OCI-LY1 (cell line): ENCODE results near the gene SOCS7.

Source experiments
- H2AFZ ChIP-seq: fragments of 200-600 bp; sonication (generic), shearing (Covaris generic); 2 replicates; pipeline ENCODE4 v1.6.0; 2014; ENCODE audit warnings: antibody characterized with exemption, mild to moderate bottlenecking, low read length
- H3F3A ChIP-seq: fragments of 200-600 bp; sonication (generic), shearing (Covaris generic); 2 replicates; pipeline ENCODE4 v1.6.0; 2014; ENCODE audit warnings: mild to moderate bottlenecking, antibody characterized with exemption, low read length, moderate library complexity; ENCODE audit not compliant: insufficient read depth
- H3K27ac ChIP-seq: fragments of 200-600 bp; sonication (generic); 2 replicates; pipeline ENCODE4 v1.5.1; 2014; ENCODE audit warnings: low read length, mixed run types, mild to moderate bottlenecking, low read depth; ENCODE audit not compliant: poor library complexity, severe bottlenecking
- H3K27me3 ChIP-seq: fragments of 200-600 bp; sonication (generic); 2 replicates; pipeline ENCODE4 v1.6.0; 2014; ENCODE audit warnings: antibody characterized with exemption, mild to moderate bottlenecking, low read length, moderate library complexity; ENCODE audit not compliant: insufficient read depth
- H3K36me3 ChIP-seq: fragments of 200-600 bp; sonication (generic); 2 replicates; pipeline ENCODE4 v1.6.1; 2014; ENCODE audit warnings: mild to moderate bottlenecking, antibody characterized with exemption, low read length, moderate library complexity, mixed read lengths; ENCODE audit not compliant: insufficient read depth
- H3K4me1 ChIP-seq: fragments of 200-600 bp; sonication (generic); 2 replicates; pipeline ENCODE4 v1.5.1; 2014; ENCODE audit warnings: mild to moderate bottlenecking, low read length, moderate library complexity; ENCODE audit not compliant: insufficient read depth, severe bottlenecking
- H3K4me2 ChIP-seq: fragments of 200-600 bp; sonication (generic), shearing (Covaris generic); 2 replicates; pipeline ENCODE4 v1.6.1; 2014; ENCODE audit warnings: low read length
- H3K4me3 ChIP-seq: fragments of 200-600 bp; sonication (generic); 2 replicates; pipeline ENCODE4 v1.5.1; 2014; ENCODE audit warnings: low read length, low read depth, mild to moderate bottlenecking, mixed read lengths; ENCODE audit not compliant: poor library complexity, severe bottlenecking
- H3K79me2 ChIP-seq: fragments of 200-600 bp; shearing (Covaris generic); 2 replicates; pipeline ENCODE4 v1.6.1; 2016; ENCODE audit warnings: mixed run types, low read length, mixed read lengths; ENCODE audit not compliant: insufficient read depth
- H3K9ac ChIP-seq: fragments of 200-600 bp; sonication (generic), shearing (Covaris generic); 2 replicates; pipeline ENCODE4 v1.6.1; 2014; ENCODE audit warnings: mild to moderate bottlenecking, low read length, mixed read lengths
- H3K9me2 ChIP-seq: fragments of 200-600 bp; sonication (generic), shearing (Covaris generic); 2 replicates; pipeline ENCODE4 v1.6.1; 2014; ENCODE audit warnings: low read depth, mild to moderate bottlenecking, low read length, mixed read lengths
- H3K9me3 ChIP-seq: fragments of 200-600 bp; shearing (Covaris generic); 2 replicates; pipeline ENCODE4 v1.6.1; 2014; ENCODE audit warnings: low read length, mixed read lengths
- H4K20me1 ChIP-seq: fragments of 200-600 bp; sonication (generic), shearing (Covaris generic); 2 replicates; pipeline ENCODE4 v1.6.0; 2016; ENCODE audit warnings: mild to moderate bottlenecking, low read length; ENCODE audit not compliant: insufficient read depth
- EZH2 ChIP-seq: fragments of 200-600 bp; sonication (generic), shearing (Covaris generic); IDR thresholded peaks from 2 replicates; pipeline ENCODE4 v1.8.0; 2017; ENCODE audit warnings: borderline replicate concordance, mixed run types, mild to moderate bottlenecking, antibody characterized with exemption, low read length, moderate library complexity, mixed read lengths
- TF ChIP-seq, protein P1 (sequence below): fragments of 200-600 bp; sonication (generic), shearing (Covaris generic); IDR thresholded peaks from 2 replicates; pipeline ENCODE4 v1.5.1; 2017; ENCODE audit warnings: mild to moderate bottlenecking, antibody characterized with exemption, low read length, moderate library complexity, mixed read lengths

The SOCS7 gene

DNA sequence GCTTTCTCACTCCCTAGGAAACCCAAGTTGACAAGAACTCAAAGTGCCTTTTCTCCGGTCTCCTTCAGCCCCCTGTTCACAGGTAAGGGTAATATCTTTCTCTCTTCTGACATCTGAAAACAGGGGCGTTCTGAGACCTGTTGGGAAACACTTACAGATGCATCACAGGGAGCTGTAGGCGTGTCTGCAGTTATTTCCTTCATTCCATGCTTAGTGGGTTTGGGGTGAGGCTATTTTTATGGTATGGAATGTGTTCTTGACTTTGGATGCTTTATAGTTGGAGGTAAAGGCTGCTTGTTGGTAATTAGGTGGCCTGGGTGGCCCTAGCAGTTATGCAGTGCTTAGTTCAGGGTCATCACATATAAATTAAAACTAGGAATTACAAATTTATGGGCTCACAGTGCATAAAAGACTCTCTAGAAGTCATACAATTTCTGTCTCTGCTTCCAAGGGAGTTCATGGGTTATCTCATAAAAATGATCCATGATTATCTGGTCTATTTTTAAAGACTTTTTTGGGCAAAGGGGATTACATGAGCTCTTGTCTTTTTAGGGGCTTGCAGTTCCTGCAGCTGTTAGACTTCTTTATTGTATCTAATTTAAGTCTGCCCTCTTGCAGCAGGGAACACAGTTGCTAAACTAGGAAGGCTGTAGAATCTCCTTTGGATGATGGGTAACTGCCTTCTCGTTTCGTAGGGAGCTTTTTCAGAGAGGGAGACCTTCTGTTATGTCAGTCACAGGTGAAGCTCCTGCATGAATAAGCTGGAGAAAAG lies 10.2 kb downstream of the SOCS7 start:
- Histone ChIP-seq H3K4me1 (no peaks in the 10 kb centered on the region), H3K36me3 (no peaks in the 10 kb centered on the region), H3K27ac (no peak overlapping the region), H3K9me3 (no peaks in the 10 kb centered on the region), H3K4me3 (no peak overlapping the region), H2AFZ (no peak overlapping the region), H3K9me2 (no peaks in the 10 kb centered on the region), H3K4me2 (no peak overlapping the region), H3F3A (no peaks in the 10 kb centered on the region), H3K9ac (no peak overlapping the region), H4K20me1 (no peaks in the 10 kb centered on the region), H3K79me2 (no peaks in the 10 kb centered on the region), H3K27me3 (no peaks in the 10 kb centered on the region)
- no peak for TF ChIP-seq EZH2
- TF ChIP-seq, protein P1, sequence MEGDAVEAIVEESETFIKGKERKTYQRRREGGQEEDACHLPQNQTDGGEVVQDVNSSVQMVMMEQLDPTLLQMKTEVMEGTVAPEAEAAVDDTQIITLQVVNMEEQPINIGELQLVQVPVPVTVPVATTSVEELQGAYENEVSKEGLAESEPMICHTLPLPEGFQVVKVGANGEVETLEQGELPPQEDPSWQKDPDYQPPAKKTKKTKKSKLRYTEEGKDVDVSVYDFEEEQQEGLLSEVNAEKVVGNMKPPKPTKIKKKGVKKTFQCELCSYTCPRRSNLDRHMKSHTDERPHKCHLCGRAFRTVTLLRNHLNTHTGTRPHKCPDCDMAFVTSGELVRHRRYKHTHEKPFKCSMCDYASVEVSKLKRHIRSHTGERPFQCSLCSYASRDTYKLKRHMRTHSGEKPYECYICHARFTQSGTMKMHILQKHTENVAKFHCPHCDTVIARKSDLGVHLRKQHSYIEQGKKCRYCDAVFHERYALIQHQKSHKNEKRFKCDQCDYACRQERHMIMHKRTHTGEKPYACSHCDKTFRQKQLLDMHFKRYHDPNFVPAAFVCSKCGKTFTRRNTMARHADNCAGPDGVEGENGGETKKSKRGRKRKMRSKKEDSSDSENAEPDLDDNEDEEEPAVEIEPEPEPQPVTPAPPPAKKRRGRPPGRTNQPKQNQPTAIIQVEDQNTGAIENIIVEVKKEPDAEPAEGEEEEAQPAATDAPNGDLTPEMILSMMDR, result no peak

DNA sequence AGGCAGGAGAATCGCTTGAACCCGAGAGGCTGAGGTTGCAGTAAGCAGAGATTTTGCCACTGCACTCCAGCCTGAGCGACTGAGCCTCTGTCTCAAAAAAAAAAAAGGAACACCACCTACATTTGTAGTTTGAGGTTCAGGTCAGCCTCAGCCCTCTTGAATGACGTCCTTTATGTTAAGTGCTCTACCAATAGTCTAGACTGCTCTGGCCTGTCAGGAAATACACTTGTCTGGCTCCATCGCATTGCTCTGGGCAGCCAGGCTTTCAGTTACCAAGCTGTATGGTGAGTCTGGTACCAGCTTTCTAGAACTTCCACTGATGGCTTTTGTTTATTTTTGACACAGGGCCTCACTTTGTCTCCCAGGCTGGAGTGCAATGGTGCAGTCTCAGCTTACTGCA lies 11.4 kb downstream of the SOCS7 start:
- TF ChIP-seq EZH2, result no peak
- TF ChIP-seq, protein P1, result no peak
- Histone ChIP-seq H3K27ac (no peak overlapping the region), H3K9me2 (no peaks in the 10 kb centered on the region), H4K20me1 (no peaks in the 10 kb centered on the region), H3K36me3 (no peaks in the 10 kb centered on the region), H3K27me3 (no peaks in the 10 kb centered on the region), H3F3A (no peaks in the 10 kb centered on the region), H3K4me2 (no peak overlapping the region), H3K9ac (no peak overlapping the region), H3K4me1 (no peaks in the 10 kb centered on the region), H3K4me3 (no peak overlapping the region), H3K79me2 (no peaks in the 10 kb centered on the region), H3K9me3 (no peaks in the 10 kb centered on the region), H2AFZ (no peak overlapping the region)

DNA sequence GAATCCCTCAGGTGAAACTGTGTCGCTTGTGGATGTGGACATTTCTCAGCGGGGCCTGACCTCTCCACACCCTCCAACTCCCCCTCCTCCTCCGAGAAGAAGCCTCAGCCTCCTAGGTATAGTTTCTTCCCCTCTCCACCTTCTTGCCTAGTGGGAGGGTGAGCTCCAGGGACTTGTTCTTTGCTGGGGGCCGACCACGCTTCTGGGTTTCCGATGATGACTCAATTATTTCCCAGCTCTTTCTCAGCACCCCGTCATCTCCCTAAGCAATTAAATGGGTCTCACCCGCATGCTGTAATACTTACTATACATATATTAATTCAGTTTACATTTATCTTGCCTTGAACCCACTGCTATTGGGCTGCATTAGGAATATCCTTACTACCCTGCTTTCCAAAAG lies 13.1 kb downstream of the SOCS7 start:
- H3K36me3 ChIP-seq, result no peaks in the 10 kb centered on the region
- no peaks in the 10 kb centered on the region for H3K27me3 ChIP-seq
- H4K20me1 ChIP-seq, result no peaks in the 10 kb centered on the region
- H3K4me2 ChIP-seq, result no peak overlapping the region
- H2AFZ ChIP-seq, result no peak overlapping the region
- TF ChIP-seq, protein P1, result no peak
- TF ChIP-seq EZH2, result no peak
- H3K4me1 ChIP-seq, result no peaks in the 10 kb centered on the region
- H3K4me3 ChIP-seq, result no peak overlapping the region
- H3F3A ChIP-seq, result no peaks in the 10 kb centered on the region
- no peaks in the 10 kb centered on the region for H3K9me3 ChIP-seq
- H3K27ac ChIP-seq, result no peak overlapping the region
- H3K9ac ChIP-seq, result no peak overlapping the region
- no peaks in the 10 kb centered on the region for H3K79me2 ChIP-seq
- no peaks in the 10 kb centered on the region for H3K9me2 ChIP-seq
